Transverse colon (tissue), 3 donors: ENCODE data around the gene IDUA.

Source experiments
- EP300 ChIP-seq: sonication (generic); formaldehyde crosslinking; IDR thresholded peaks from one replicate; pipeline ENCODE4 v1.6.1; 2017; ENCODE audit warnings: antibody characterized with exemption, low read depth
- TF ChIP-seq, protein P1 (sequence below), 5 experiments: fragments of 200-600 bp in 3 of 5; fragments of 450-650 bp in 2 of 5; sonication (generic) in 3 of 5; IDR thresholded peaks; 1 replicate in 2 of 5; 2 replicates in 3 of 5; pipeline ENCODE4 v1.5.1; 2016 to 2017; ENCODE audit warnings: antibody characterized with exemption in 5 of 5, inconsistent platforms in 3 of 5, mild to moderate bottlenecking in 2 of 5, moderate library complexity in 1 of 5

DNA sequence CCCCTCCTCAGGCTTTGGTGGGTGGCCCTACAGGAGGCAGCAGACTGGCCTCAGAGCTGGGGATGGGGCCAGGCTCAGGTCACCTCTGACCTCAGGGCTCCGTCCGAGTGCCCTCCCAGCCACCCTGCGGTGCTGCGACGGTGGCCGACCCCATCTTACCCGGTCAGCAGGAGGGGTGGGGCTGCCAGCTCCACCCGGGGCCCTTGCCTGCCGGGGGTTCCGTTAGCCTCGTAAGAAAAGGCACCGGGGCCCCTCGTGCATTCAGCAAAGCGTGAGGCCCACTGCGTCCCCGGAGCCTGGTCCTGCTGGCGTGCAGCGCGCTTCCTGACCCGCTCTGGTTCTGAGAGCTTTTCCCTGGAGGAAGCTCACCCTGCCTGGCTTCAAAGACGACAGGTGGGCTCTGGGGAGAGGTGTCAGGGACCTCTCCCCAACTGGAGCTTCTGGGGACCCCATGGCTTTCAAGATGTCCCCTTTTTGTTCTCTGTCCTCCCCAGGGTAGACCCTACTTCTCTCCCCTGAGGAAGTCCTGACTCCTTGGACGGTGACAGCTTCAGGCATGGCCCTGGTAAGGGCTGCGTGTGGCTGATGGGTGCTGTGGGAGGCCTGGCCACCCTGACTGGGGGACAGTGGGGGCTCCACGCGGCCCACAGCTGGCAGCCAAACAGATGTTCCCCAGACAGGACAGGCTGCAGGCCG lies 40.5 kb downstream of the IDUA start:
- TF ChIP-seq, protein P1, sequence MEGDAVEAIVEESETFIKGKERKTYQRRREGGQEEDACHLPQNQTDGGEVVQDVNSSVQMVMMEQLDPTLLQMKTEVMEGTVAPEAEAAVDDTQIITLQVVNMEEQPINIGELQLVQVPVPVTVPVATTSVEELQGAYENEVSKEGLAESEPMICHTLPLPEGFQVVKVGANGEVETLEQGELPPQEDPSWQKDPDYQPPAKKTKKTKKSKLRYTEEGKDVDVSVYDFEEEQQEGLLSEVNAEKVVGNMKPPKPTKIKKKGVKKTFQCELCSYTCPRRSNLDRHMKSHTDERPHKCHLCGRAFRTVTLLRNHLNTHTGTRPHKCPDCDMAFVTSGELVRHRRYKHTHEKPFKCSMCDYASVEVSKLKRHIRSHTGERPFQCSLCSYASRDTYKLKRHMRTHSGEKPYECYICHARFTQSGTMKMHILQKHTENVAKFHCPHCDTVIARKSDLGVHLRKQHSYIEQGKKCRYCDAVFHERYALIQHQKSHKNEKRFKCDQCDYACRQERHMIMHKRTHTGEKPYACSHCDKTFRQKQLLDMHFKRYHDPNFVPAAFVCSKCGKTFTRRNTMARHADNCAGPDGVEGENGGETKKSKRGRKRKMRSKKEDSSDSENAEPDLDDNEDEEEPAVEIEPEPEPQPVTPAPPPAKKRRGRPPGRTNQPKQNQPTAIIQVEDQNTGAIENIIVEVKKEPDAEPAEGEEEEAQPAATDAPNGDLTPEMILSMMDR (IDR thresholded peaks at IDR 0.05): no peak
- TF ChIP-seq EP300: no peak
